Effector memory CD4-positive, alpha-beta T cell (primary cell): Measurements from ENCODE around the gene RGL1.

Experiments
- DNase-seq, 3 donors: peaks; one replicate each; pipeline ENCODE4 v3.0.0-alpha.2; 2020
- H3K27ac ChIP-seq: 2 replicates; pipeline ENCODE4 v1.7.0; 2013; ENCODE audit warnings: mild to moderate bottlenecking, low read length, moderate library complexity; ENCODE audit not compliant: insufficient read depth, poor library complexity, severe bottlenecking
- H3K27me3 ChIP-seq: replicated peaks from 2 replicates; pipeline ENCODE4 v1.7.0; 2013; ENCODE audit warnings: mild to moderate bottlenecking, low read length; ENCODE audit not compliant: insufficient read depth, control insufficient read depth, poor library complexity, severe bottlenecking
- H3K36me3 ChIP-seq: 2 replicates; pipeline ENCODE4 v1.7.0; 2013; ENCODE audit warnings: mild to moderate bottlenecking, low read length, moderate library complexity; ENCODE audit not compliant: control insufficient read depth, insufficient read depth
- H3K4me1 ChIP-seq: 2 replicates; pipeline ENCODE4 v1.7.0; 2013; ENCODE audit warnings: low read length, mild to moderate bottlenecking; ENCODE audit not compliant: control insufficient read depth, insufficient read depth, poor library complexity, severe bottlenecking
- H3K4me3 ChIP-seq: 2 replicates; pipeline ENCODE4 v1.7.0; 2013; ENCODE audit warnings: low read length, low read depth, mild to moderate bottlenecking; ENCODE audit not compliant: insufficient read depth, poor library complexity, severe bottlenecking
- H3K9me3 ChIP-seq: 2 replicates; pipeline ENCODE4 v1.7.0; 2013; ENCODE audit warnings: mild to moderate bottlenecking, low read length, moderate library complexity; ENCODE audit not compliant: control insufficient read depth

The RGL1 gene

GRCh38 chr1:183908079-183908478, 103.2 kb downstream of the RGL1 start:
- H3K9me3 ChIP-seq, result no peaks in the 10 kb centered on the region
- H3K27me3 ChIP-seq, result no peaks in the 10 kb centered on the region
- no peaks in the 10 kb centered on the region for H3K36me3 ChIP-seq
- H3K4me1 ChIP-seq, result no peaks in the 10 kb centered on the region
- H3K4me3 ChIP-seq, result no peak overlapping the region
- no peak for DNase-seq
- no peak overlapping the region for H3K27ac ChIP-seq

DNA sequence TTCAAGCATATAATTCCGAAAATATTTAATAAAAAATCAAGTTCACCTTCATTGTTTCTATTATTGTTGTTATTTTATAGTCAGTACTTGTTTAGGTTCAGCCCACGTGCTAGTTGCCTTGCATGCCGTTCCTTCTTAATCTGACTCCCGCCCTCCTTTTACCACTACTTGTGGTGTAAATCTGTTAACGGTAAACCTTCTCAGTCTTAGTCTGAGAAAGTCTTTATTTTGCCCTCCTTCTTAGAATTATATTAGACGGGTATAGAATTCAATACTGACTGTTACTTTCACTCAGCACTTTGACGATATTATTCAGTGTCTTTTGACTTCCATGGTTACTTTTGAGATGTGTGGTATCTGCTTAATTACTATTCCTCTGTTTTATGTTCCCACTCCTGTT, 104.8 kb downstream of the RGL1 start:
- no peaks in the 10 kb centered on the region for H3K36me3 ChIP-seq
- H3K27me3 ChIP-seq, result no peaks in the 10 kb centered on the region
- H3K27ac ChIP-seq, result no peak overlapping the region
- DNase-seq, result no peak
- no peaks in the 10 kb centered on the region for H3K4me1 ChIP-seq
- no peak overlapping the region for H3K4me3 ChIP-seq
- no peaks in the 10 kb centered on the region for H3K9me3 ChIP-seq

DNA sequence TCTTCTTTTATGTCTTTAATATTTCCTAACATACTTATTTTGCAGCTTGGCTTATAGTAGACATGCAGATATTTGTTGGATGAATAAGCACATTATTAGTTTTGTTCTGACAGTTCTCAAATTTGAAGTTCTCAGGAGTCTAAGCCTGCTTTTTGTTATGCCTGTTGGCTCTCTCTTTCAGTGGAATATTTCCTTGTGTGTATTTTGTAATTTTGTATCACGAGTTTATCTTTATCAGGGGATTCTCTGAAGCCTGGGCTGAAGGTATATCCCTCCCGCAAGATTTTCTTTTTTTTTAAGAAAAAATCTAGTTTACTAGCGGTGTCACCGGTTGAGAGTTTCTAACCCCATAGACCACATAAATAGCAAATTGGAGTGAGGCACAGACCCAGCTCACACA, 105.9 kb downstream of the RGL1 start:
- H3K4me3 ChIP-seq, result no peak overlapping the region
- DNase-seq, result no peak
- H3K9me3 ChIP-seq, result no peaks in the 10 kb centered on the region
- no peaks in the 10 kb centered on the region for H3K27me3 ChIP-seq
- no peaks in the 10 kb centered on the region for H3K36me3 ChIP-seq
- H3K27ac ChIP-seq, result no peak overlapping the region
- no peaks in the 10 kb centered on the region for H3K4me1 ChIP-seq

DNA sequence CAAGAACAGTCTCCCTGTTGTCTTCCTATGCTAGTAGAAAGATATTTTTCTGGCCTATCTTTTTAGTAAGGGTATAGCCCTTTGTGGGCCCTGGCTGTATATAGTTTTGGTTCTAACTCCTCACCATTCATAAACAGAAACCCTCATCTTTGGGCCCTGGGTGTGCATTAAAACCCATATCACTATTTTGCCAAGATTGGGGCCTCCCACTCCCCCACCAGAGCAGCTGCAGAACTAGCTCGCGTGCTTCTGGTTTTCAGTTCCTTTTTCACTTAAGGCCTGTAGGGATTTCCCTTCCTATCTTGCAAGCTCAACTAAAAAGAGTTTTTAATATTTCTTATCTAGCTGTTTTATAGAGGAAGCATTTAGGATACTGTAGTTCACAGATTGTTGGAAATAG, 106.4 kb downstream of the RGL1 start:
- Histone ChIP-seq H3K9me3 (no peaks in the 10 kb centered on the region), H3K4me1 (no peaks in the 10 kb centered on the region), H3K27ac (no peak overlapping the region), H3K27me3 (no peaks in the 10 kb centered on the region), H3K4me3 (no peak overlapping the region), H3K36me3 (no peaks in the 10 kb centered on the region)
- no peak for DNase-seq

GRCh38 chr1:183912265-183912886, 107.5 kb downstream of the RGL1 start:
- Histone ChIP-seq H3K27ac (no peak overlapping the region), H3K4me3 (no peak overlapping the region), H3K9me3 (no peaks in the 10 kb centered on the region), H3K27me3 (no peaks in the 10 kb centered on the region), H3K36me3 (no peaks in the 10 kb centered on the region), H3K4me1 (no peaks in the 10 kb centered on the region)
- no peak for DNase-seq

GRCh38 chr1:183913567-183913993, 108.7 kb downstream of the RGL1 start:
- no peak overlapping the region for H3K27ac ChIP-seq
- H3K4me3 ChIP-seq, result no peak overlapping the region
- H3K9me3 ChIP-seq, result no peaks in the 10 kb centered on the region
- no peak for DNase-seq
- no peaks in the 10 kb centered on the region for H3K27me3 ChIP-seq
- no peaks in the 10 kb centered on the region for H3K36me3 ChIP-seq
- H3K4me1 ChIP-seq, result no peaks in the 10 kb centered on the region

- no peak overlapping the region for H3K4me3 ChIP-seq
- no peaks in the 10 kb centered on the region for H3K27me3 ChIP-seq
- no peak overlapping the region for H3K27ac ChIP-seq
- no peaks in the 10 kb centered on the region for H3K4me1 ChIP-seq
- H3K9me3 ChIP-seq, result no peaks in the 10 kb centered on the region
- no peaks in the 10 kb centered on the region for H3K36me3 ChIP-seq
- no peak for DNase-seq
These were observed 109.4 kb downstream of the RGL1 start for GRCh38 chr1:183914276-183914675.

DNA sequence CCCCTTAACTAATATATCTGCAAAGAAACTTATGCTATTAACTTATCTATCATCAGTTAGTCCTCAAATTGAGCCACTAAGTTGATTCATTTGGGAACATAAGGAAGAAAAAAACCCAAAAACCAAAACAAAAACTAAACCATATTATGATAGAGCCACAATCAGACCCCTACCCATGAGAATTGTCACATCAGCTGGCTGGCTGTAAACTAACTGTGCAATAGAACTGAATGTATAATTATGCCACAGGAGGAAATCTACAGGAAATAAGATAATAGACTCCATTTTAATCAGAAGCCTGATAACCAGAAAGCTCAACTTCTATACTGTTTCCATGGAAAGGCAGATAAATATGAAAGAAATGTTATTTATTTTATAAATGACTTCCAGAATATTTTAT, 110.0 kb downstream of the RGL1 start:
- no peaks in the 10 kb centered on the region for H3K4me1 ChIP-seq
- no peaks in the 10 kb centered on the region for H3K9me3 ChIP-seq
- H3K27me3 ChIP-seq, result no peaks in the 10 kb centered on the region
- H3K4me3 ChIP-seq, result no peak overlapping the region
- H3K27ac ChIP-seq, result no peak overlapping the region
- H3K36me3 ChIP-seq, result no peaks in the 10 kb centered on the region
- DNase-seq, result no peak

- no peaks in the 10 kb centered on the region for H3K9me3 ChIP-seq
- no peaks in the 10 kb centered on the region for H3K4me1 ChIP-seq
- no peak overlapping the region for H3K27ac ChIP-seq
- DNase-seq, result peak; percentile 40 to 54 (median 46)
- H3K27me3 ChIP-seq, result no peaks in the 10 kb centered on the region
- H3K36me3 ChIP-seq, result no peaks in the 10 kb centered on the region
- H3K4me3 ChIP-seq, result no peak overlapping the region
These were observed 110.9 kb downstream of the RGL1 start for GRCh38 chr1:183915625-183916510.

DNA sequence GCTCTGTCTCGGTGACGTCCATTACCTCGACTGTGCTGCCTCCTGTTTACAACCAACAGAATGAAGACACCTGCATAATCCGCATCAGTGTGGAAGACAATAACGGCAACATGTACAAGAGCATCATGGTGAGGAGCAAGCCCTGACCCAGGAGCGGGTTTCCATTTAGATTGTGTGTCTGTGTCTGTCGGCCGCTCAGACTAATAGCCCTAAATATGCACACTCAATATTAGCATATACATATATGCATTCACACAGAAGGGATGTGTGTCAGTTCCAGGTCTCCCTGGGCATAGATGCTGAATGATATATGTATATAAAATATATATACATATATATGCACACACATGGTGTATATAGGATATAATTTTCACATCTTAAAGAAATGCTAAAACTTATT, 111.7 kb downstream of the RGL1 start:
- Histone ChIP-seq H3K27me3 (no peaks in the 10 kb centered on the region), H3K4me1 (no peaks in the 10 kb centered on the region), H3K27ac (no peak overlapping the region), H3K36me3 (no peaks in the 10 kb centered on the region), H3K9me3 (no peaks in the 10 kb centered on the region), H3K4me3 (no peak overlapping the region)
- DNase-seq, result no peak
